ENCODE data around the gene PXMP4. TPM values are rescaled to one million over a fixed set of nuclear protein-coding genes. Genes with fewer than 3 reads are reported as not detected.

Gene PXMP4
- total RNA-seq, 1 donor from 2014 or later: 35.6 TPM

- no peaks in the 10 kb centered on the region for H3K9me3 ChIP-seq
- no peaks in the 10 kb centered on the region for H3K27me3 ChIP-seq
- TF ChIP-seq CTCF (IDR thresholded peaks at IDR 0.05): no peak
- intact Hi-C loops (cut with DNase I): no loop called here
- no peaks in the 10 kb centered on the region for H3K36me3 ChIP-seq
- peaks cover 18% of the 10 kb centered on the region for H3K4me1 ChIP-seq
- ATAC-seq (no peak), DNase-seq (no peak)
- no peak overlapping the region for H3K27ac ChIP-seq
- H3K4me3 ChIP-seq: no peak overlapping the region
These were observed 31.8 kb downstream of the PXMP4 start for GRCh38 chr20:33687993-33688937.

GRCh38 chr20:33687370-33687915, 32.7 kb downstream of the PXMP4 start:
- no peak for TF ChIP-seq CTCF (IDR thresholded peaks at IDR 0.05)
- H3K27ac ChIP-seq: no peak overlapping the region

GRCh38 chr20:33686984-33687366, 33.1 kb downstream of the PXMP4 start:
- H3K9me3 ChIP-seq: no peaks in the 10 kb centered on the region
- H3K27ac ChIP-seq: no peak overlapping the region
- peak overlapping the region; percentile 34 for H3K4me3 ChIP-seq
- no peaks in the 10 kb centered on the region for H3K36me3 ChIP-seq
- no peaks in the 10 kb centered on the region for H3K27me3 ChIP-seq
- intact Hi-C loops (cut with DNase I): no loop called here
- TF ChIP-seq CTCF (IDR thresholded peaks at IDR 0.05): no peak
- ATAC-seq (no peak), DNase-seq (no peak)
- peaks cover 18% of the 10 kb centered on the region for H3K4me1 ChIP-seq

More at GRCh38 chr20:33687370-33687915, 32.7 kb downstream of the PXMP4 start:
- no peak for DNase-seq
- H3K36me3 ChIP-seq: no peaks in the 10 kb centered on the region
- no peak overlapping the region for H3K4me3 ChIP-seq
- intact Hi-C loops (cut with DNase I): no loop called here
- peaks cover 18% of the 10 kb centered on the region for H3K4me1 ChIP-seq
- no peaks in the 10 kb centered on the region for H3K27me3 ChIP-seq
- ATAC-seq: peak; percentile 5
- no peaks in the 10 kb centered on the region for H3K9me3 ChIP-seq

- Histone ChIP-seq H3K36me3 (no peaks in the 10 kb centered on the region), H3K4me3 (peak within 1 kb of the TSS; percentile 35), H3K4me1 (peaks cover 18% of the 10 kb centered on the region), H3K9me3 (no peaks in the 10 kb centered on the region), H3K27me3 (no peaks in the 10 kb centered on the region), H3K27ac (no peak within 1 kb of the TSS)
- ATAC-seq (peak; percentile 99), DNase-seq (peak; percentile 98)
- peak; percentile 45 for TF ChIP-seq CTCF (IDR thresholded peaks at IDR 0.05)
- intact Hi-C loops (cut with DNase I): no loop called here
These were observed 33.8 kb downstream of the PXMP4 start, which contains the start of gene E2F1 for GRCh38 chr20:33686100-33686983. Gene E2F1, minus strand, starts transcription at chr20:33686385. Its CDS starts 121 bp downstream, at chr20:33686264.

- no peak for DNase-seq
- intact Hi-C loops (cut with DNase I): no loop called here
- Histone ChIP-seq H3K4me1 (peaks cover 18% of the 10 kb centered on the region), H3K27me3 (no peaks in the 10 kb centered on the region), H3K4me3 (peak overlapping the region; percentile 35), H3K27ac (no peak overlapping the region), H3K9me3 (no peaks in the 10 kb centered on the region), H3K36me3 (no peaks in the 10 kb centered on the region)
- peak; percentile 3 for ATAC-seq
- no peak for TF ChIP-seq CTCF (IDR thresholded peaks at IDR 0.05)
These were observed 34.6 kb downstream of the PXMP4 start for GRCh38 chr20:33685328-33686099.

All from upper lobe of right lung (tissue), 1 donor.